Right lung (tissue), 5 donors: ENCODE data around the gene PMAIP1. TPM values are rescaled to one million over a fixed set of nuclear protein-coding genes. Genes with fewer than 3 reads are reported as not detected.

Experiments
- DNase-seq, 2 donors: peaks; one replicate each; pipeline ENCODE4 v3.0.0-alpha.2; 2013
- polyA plus RNA-seq, 5 donors: library from polyadenylated mRNA; unstranded; fragments of 120-200 nt; gene quantifications; one replicate each; pipeline versions ENCODE4 v1.2.1 to v1.2.3, GENCODE V29; 2013; ENCODE audit warnings: inconsistent platforms in 1 of 5, low replicate concordance in 1 of 5; ENCODE audit not compliant: insufficient read length in 5 of 5, insufficient read depth in 1 of 5

Gene PMAIP1
- polyA plus RNA-seq, 5 donors, result 1.4 to 3.4 (median 2.7) TPM

DNA sequence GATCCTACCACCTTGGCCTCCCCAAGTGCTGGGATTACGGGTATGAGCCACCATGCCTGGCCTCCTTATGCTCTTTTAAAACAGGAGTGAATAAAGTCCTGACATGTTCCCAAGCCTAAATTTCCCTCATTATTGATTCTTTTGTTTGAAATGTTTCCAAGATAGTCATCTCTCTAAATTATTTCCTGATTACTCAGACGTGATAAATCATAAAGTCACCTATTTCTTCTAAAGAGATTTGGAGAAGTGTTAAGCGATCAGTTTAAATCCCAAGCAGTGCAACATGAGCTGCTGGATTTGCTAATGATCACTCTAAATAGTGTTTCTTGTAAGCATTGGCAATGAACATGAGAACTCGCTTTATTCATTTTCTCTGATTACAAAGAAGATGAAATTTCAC, 51.8 kb downstream of the PMAIP1 start:
- no peak for DNase-seq

DNA sequence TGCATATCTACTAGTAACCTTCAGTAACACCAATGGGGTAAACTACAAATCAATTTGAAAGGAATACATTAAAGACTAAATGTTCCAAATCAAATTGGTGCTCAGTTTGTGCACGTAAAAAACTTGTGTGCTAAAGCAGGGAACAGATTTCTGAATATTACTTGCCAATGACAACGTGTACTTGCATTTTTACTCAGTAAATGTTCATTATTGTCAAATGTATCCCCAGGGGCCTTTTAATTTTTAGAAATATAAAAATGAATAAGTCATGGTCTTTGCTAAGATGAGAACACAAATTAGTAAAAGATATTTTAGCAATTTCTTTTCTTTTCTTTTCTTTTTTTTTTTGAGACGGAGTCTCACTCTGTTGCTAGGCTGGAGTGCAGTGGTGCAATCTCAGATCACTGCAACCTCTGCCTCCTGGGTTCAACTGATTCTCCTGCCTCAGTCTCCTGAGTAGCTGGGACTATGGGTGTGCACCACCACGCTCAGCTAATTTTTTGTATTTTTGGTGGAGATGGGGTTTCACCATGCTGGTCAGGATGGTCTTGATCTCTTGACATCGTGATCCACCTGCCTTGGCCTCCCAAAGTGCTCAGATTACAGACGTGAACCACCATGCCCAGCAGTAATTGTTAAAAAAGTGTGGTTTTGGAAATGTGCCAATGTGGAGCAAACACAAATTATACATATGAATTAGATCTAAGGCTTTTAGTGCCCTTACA, 52.6 kb downstream of the PMAIP1 start:
- DNase-seq, result no peak

Other genes starting within 250 kb of the PMAIP1 start
- 100 to 1,000 TPM in 1 of 5 donors, 10 to 100 TPM in 4; 75.0 to 105 (median 79.2) TPM for gene CCBE1, start 202.6 kb upstream of the PMAIP1 start, polyA plus RNA-seq